ENCODE results near the gene MYRF.

Gene MYRF

GRCh38 chr11:61720597-61720996 is 31.8 kb upstream of the MYRF start:
- Histone ChIP-seq H3K27ac (ENCODE audit: low read length) (no peak overlapping the region), H3K4me1 (ENCODE audit: control insufficient read depth in 1 of 2, insufficient read depth in 2 of 2, low read length in 2 of 2) (peaks cover 0 to 18% of the 10 kb centered on the region in 2 donors), H3K4me3 (ENCODE audit: low read depth in 1 of 2, low read length in 2 of 2) (no peak overlapping the region), H3K27me3 (ENCODE audit: low read depth, low read length) (no peaks in the 10 kb centered on the region), H3K9me3 (ENCODE audit: control insufficient read depth in 1 of 2, low read length in 2 of 2) (no peaks in the 10 kb centered on the region), H3K36me3 (ENCODE audit: control insufficient read depth in 1 of 2, insufficient read depth in 2 of 2, low read length in 2 of 2) (peaks cover 0 to 8% of the 10 kb centered on the region in 2 donors)

- no peaks in the 10 kb centered on the region for H3K27me3 ChIP-seq (ENCODE audit: low read depth, low read length)
- no peak overlapping the region for H3K4me3 ChIP-seq (ENCODE audit: low read depth in 1 of 2, low read length in 2 of 2)
- H3K27ac ChIP-seq (ENCODE audit: low read length): no peak overlapping the region
- H3K9me3 ChIP-seq (ENCODE audit: control insufficient read depth in 1 of 2, low read length in 2 of 2): no peaks in the 10 kb centered on the region
- H3K4me1 ChIP-seq (ENCODE audit: control insufficient read depth in 1 of 2, insufficient read depth in 2 of 2, low read length in 2 of 2): peaks cover 0 to 4% of the 10 kb centered on the region in 2 donors
- H3K36me3 ChIP-seq (ENCODE audit: control insufficient read depth in 1 of 2, insufficient read depth in 2 of 2, low read length in 2 of 2): peaks cover 4 to 8% of the 10 kb centered on the region in 2 donors
Observed at GRCh38 chr11:61724437-61724836, 28.0 kb upstream of the MYRF start.

GRCh38 chr11:61725781-61726231 is 26.6 kb upstream of the MYRF start:
- peaks cover 4 to 8% of the 10 kb centered on the region in 2 donors for H3K36me3 ChIP-seq (ENCODE audit: control insufficient read depth in 1 of 2, insufficient read depth in 2 of 2, low read length in 2 of 2)
- H3K4me3 ChIP-seq (ENCODE audit: low read depth in 1 of 2, low read length in 2 of 2): no peak overlapping the region
- H3K9me3 ChIP-seq (ENCODE audit: control insufficient read depth in 1 of 2, low read length in 2 of 2): no peaks in the 10 kb centered on the region
- peaks cover 0 to 6% of the 10 kb centered on the region in 2 donors for H3K4me1 ChIP-seq (ENCODE audit: control insufficient read depth in 1 of 2, insufficient read depth in 2 of 2, low read length in 2 of 2)
- no peak overlapping the region for H3K27ac ChIP-seq (ENCODE audit: low read length)
- H3K27me3 ChIP-seq (ENCODE audit: low read depth, low read length): no peaks in the 10 kb centered on the region

- H3K9me3 ChIP-seq (ENCODE audit: control insufficient read depth in 1 of 2, low read length in 2 of 2): no peaks in the 10 kb centered on the region
- H3K4me3 ChIP-seq (ENCODE audit: low read depth in 1 of 2, low read length in 2 of 2): no peak overlapping the region
- H3K27ac ChIP-seq (ENCODE audit: low read length): no peak overlapping the region
- peaks cover 4 to 8% of the 10 kb centered on the region in 2 donors for H3K36me3 ChIP-seq (ENCODE audit: control insufficient read depth in 1 of 2, insufficient read depth in 2 of 2, low read length in 2 of 2)
- H3K4me1 ChIP-seq (ENCODE audit: control insufficient read depth in 1 of 2, insufficient read depth in 2 of 2, low read length in 2 of 2): peaks cover 0 to 11% of the 10 kb centered on the region in 2 donors
- no peaks in the 10 kb centered on the region for H3K27me3 ChIP-seq (ENCODE audit: low read depth, low read length)
Observed at GRCh38 chr11:61726775-61727174, 25.7 kb upstream of the MYRF start.

- H3K36me3 ChIP-seq (ENCODE audit: control insufficient read depth in 1 of 2, insufficient read depth in 2 of 2, low read length in 2 of 2): peaks cover 4 to 8% of the 10 kb centered on the region in 2 donors
- no peaks in the 10 kb centered on the region for H3K27me3 ChIP-seq (ENCODE audit: low read depth, low read length)
- no peaks in the 10 kb centered on the region for H3K9me3 ChIP-seq (ENCODE audit: control insufficient read depth in 1 of 2, low read length in 2 of 2)
- H3K4me3 ChIP-seq (ENCODE audit: low read depth in 1 of 2, low read length in 2 of 2): no peak overlapping the region
- peaks cover 0 to 17% of the 10 kb centered on the region in 2 donors for H3K4me1 ChIP-seq (ENCODE audit: control insufficient read depth in 1 of 2, insufficient read depth in 2 of 2, low read length in 2 of 2)
- no peak overlapping the region for H3K27ac ChIP-seq (ENCODE audit: low read length)
Observed at GRCh38 chr11:61727401-61727811, 25.0 kb upstream of the MYRF start.

- Histone ChIP-seq H3K36me3 (ENCODE audit: control insufficient read depth in 1 of 2, insufficient read depth in 2 of 2, low read length in 2 of 2) (peaks cover 3 to 4% of the 10 kb centered on the region in 2 donors), H3K27ac (ENCODE audit: low read length) (no peak overlapping the region), H3K4me3 (ENCODE audit: low read depth in 1 of 2, low read length in 2 of 2) (no peak overlapping the region), H3K4me1 (ENCODE audit: control insufficient read depth in 1 of 2, insufficient read depth in 2 of 2, low read length in 2 of 2) (peaks cover 0 to 26% of the 10 kb centered on the region in 2 donors), H3K27me3 (ENCODE audit: low read depth, low read length) (no peaks in the 10 kb centered on the region), H3K9me3 (ENCODE audit: control insufficient read depth in 1 of 2, low read length in 2 of 2) (no peaks in the 10 kb centered on the region)
Observed at GRCh38 chr11:61728066-61728939, 24.1 kb upstream of the MYRF start.

- peaks cover 0 to 4% of the 10 kb centered on the region in 2 donors for H3K36me3 ChIP-seq (ENCODE audit: control insufficient read depth in 1 of 2, insufficient read depth in 2 of 2, low read length in 2 of 2)
- H3K27ac ChIP-seq (ENCODE audit: low read length): no peak overlapping the region
- H3K9me3 ChIP-seq (ENCODE audit: control insufficient read depth in 1 of 2, low read length in 2 of 2): no peaks in the 10 kb centered on the region
- H3K4me3 ChIP-seq (ENCODE audit: low read depth in 1 of 2, low read length in 2 of 2): no peak overlapping the region
- H3K27me3 ChIP-seq (ENCODE audit: low read depth, low read length): no peaks in the 10 kb centered on the region
- H3K4me1 ChIP-seq (ENCODE audit: control insufficient read depth in 1 of 2, insufficient read depth in 2 of 2, low read length in 2 of 2): peaks cover 0 to 27% of the 10 kb centered on the region in 2 donors
Observed at GRCh38 chr11:61728940-61729219, 23.6 kb upstream of the MYRF start.

- Histone ChIP-seq H3K27me3 (ENCODE audit: low read depth, low read length) (no peaks in the 10 kb centered on the region), H3K27ac (ENCODE audit: low read length) (no peak overlapping the region), H3K9me3 (ENCODE audit: control insufficient read depth in 1 of 2, low read length in 2 of 2) (no peaks in the 10 kb centered on the region), H3K4me1 (ENCODE audit: control insufficient read depth in 1 of 2, insufficient read depth in 2 of 2, low read length in 2 of 2) (peaks cover 0 to 27% of the 10 kb centered on the region in 2 donors), H3K36me3 (ENCODE audit: control insufficient read depth in 1 of 2, insufficient read depth in 2 of 2, low read length in 2 of 2) (peaks cover 5 to 8% of the 10 kb centered on the region in 2 donors), H3K4me3 (ENCODE audit: low read depth in 1 of 2, low read length in 2 of 2) (no peak overlapping the region)
Observed at GRCh38 chr11:61730240-61730994, 22.0 kb upstream of the MYRF start.

GRCh38 chr11:61731211-61731951 is 21.1 kb upstream of the MYRF start:
- Histone ChIP-seq H3K9me3 (ENCODE audit: control insufficient read depth in 1 of 2, low read length in 2 of 2) (no peaks in the 10 kb centered on the region), H3K4me1 (ENCODE audit: control insufficient read depth in 1 of 2, insufficient read depth in 2 of 2, low read length in 2 of 2) (peaks cover 0 to 27% of the 10 kb centered on the region in 2 donors), H3K36me3 (ENCODE audit: control insufficient read depth in 1 of 2, insufficient read depth in 2 of 2, low read length in 2 of 2) (peaks cover 10 to 18% of the 10 kb centered on the region in 2 donors), H3K4me3 (ENCODE audit: low read depth in 1 of 2, low read length in 2 of 2) (no peak overlapping the region), H3K27ac (ENCODE audit: low read length) (no peak overlapping the region), H3K27me3 (ENCODE audit: low read depth, low read length) (no peaks in the 10 kb centered on the region)

- no peak overlapping the region for H3K27ac ChIP-seq (ENCODE audit: low read length)
- peaks cover 0 to 27% of the 10 kb centered on the region in 2 donors for H3K4me1 ChIP-seq (ENCODE audit: control insufficient read depth in 1 of 2, insufficient read depth in 2 of 2, low read length in 2 of 2)
- H3K36me3 ChIP-seq (ENCODE audit: control insufficient read depth in 1 of 2, insufficient read depth in 2 of 2, low read length in 2 of 2): peaks cover 10 to 25% of the 10 kb centered on the region in 2 donors
- H3K27me3 ChIP-seq (ENCODE audit: low read depth, low read length): no peaks in the 10 kb centered on the region
- no peak overlapping the region for H3K4me3 ChIP-seq (ENCODE audit: low read depth in 1 of 2, low read length in 2 of 2)
- H3K9me3 ChIP-seq (ENCODE audit: control insufficient read depth in 1 of 2, low read length in 2 of 2): no peaks in the 10 kb centered on the region
Observed at GRCh38 chr11:61731952-61732675, 20.3 kb upstream of the MYRF start.
